ENCODE data around the gene RSPRY1.

GRCh38 chr16:57284209-57284951 lies 98.3 kb downstream of the RSPRY1 start, which contains the start of gene PLLP:
- no peak for TF ChIP-seq TAF1 (IDR thresholded peaks at IDR 0.05; ENCODE audit: low read depth, low read length)
- TF ChIP-seq POLR2A (IDR thresholded peaks at IDR 0.05; ENCODE audit: low read depth, low read length): no peak
- no peak for TF ChIP-seq POLR2AphosphoS5 (IDR thresholded peaks at IDR 0.05; ENCODE audit: low read depth, low read length)

All from GM12891 (cell line).